Ovary (tissue), 9 donors: Measurements from ENCODE around the gene ODF2L. TPM values are rescaled to one million over a fixed set of nuclear protein-coding genes. Genes with fewer than 3 reads are reported as not detected.
A peak's percentile ranks its signal among the peaks of the same experiment; 100 is the strongest.

Experiments used
- DNase-seq, 5 donors: peaks; one replicate each; pipeline ENCODE4 v3.0.0-alpha.2; 2019 to 2020
- H3K27ac ChIP-seq, 2 donors: fragments of 200-600 bp; one replicate each; pipeline versions ENCODE4 v1.5.1 to v1.8.0; 2019 to 2022
- H3K27me3 ChIP-seq: fragments of 200-600 bp; one replicate; pipeline ENCODE4 v1.8.0; 2022
- H3K36me3 ChIP-seq: fragments of 200-600 bp; sonication (generic); one replicate; pipeline ENCODE4 v1.5.1; 2019
- H3K4me1 ChIP-seq: one replicate; pipeline ENCODE4 v1.8.1; 2013; ENCODE audit warnings: mild to moderate bottlenecking, moderate library complexity; ENCODE audit not compliant: insufficient read depth
- H3K4me3 ChIP-seq: fragments of 200-600 bp; sonication (generic); one replicate; pipeline ENCODE4 v1.5.1; 2017
- H3K9me3 ChIP-seq, 2 donors: fragments of 200-600 bp in 1 of 2; sonication (generic) in 1 of 2; one replicate each; pipeline versions ENCODE4 v1.5.1 to v1.8.1; 2013 to 2019; ENCODE audit warnings: mild to moderate bottlenecking in 1 of 2, moderate library complexity in 1 of 2
- CTCF ChIP-seq, 3 donors: fragments of 450-650 bp in 2 of 3; fragments of 200-600 bp in 1 of 3; IDR thresholded peaks; one replicate each; pipeline versions ENCODE4 v1.5.1 to v1.8.0; 2016 to 2022; ENCODE audit warnings: antibody characterized with exemption in 3 of 3, mild to moderate bottlenecking in 1 of 3
- EP300 ChIP-seq: sonication (generic); formaldehyde crosslinking; IDR thresholded peaks from one replicate; pipeline ENCODE4 v1.6.1; 2017; ENCODE audit warnings: antibody characterized with exemption
- POLR2A ChIP-seq: fragments of 450-650 bp; IDR thresholded peaks from one replicate; pipeline ENCODE4 v1.6.1; 2017; ENCODE audit warnings: antibody characterized with exemption, mild to moderate bottlenecking, moderate library complexity
- WGBS, 3 donors: extraction: QIAGEN DNeasy Blood & Tissue Kit in 1 of 3; methylation state at CpG; one replicate each; pipeline versions ENCODE4 v1.1.5 to v1.1.7; 2013 to 2017; 5-methylcytosine and 5-hydroxymethylcytosine counted together
- intact Hi-C, 4 donors: fragments of 100-400 bp; cut with DNase I; formaldehyde crosslinking; loops; one replicate each; pipeline versions ENCODE4 v1.11.0 to v1.15.1; 2022 to 2023
- polyA plus RNA-seq, 2 donors: library from polyadenylated mRNA; stranded (reverse); fragments of 200-250 nt in 1 of 2; fragments of 350-450 nt in 1 of 2; fragmentation: Illumina TruSeq in 1 of 2; extraction: RNeasy Lipid Tissue Mini Kit (QIAGEN cat#74804) in 1 of 2; gene quantifications; one replicate each; pipeline ENCODE4 v1.2.3, GENCODE V29; 2013 to 2014
- total RNA-seq, 7 donors: library from RNA; depleted of rRNA in 2 of 7; stranded (reverse); fragments of >200 nt in 2 of 7; fragmentation: NEBNext Ultra II Directional in 3 of 7; extraction: Animal tissue kit (Norgen Biotek cat#: 25700) in 3 of 7; gene quantifications; one replicate each; pipeline versions ENCODE4 v1.1.0 to v1.2.4, GENCODE V29; 2016 to 2023
- donor health status: DM: no; HTN: no; CAD: no; lungs with moderate emphysema.
- donor health status: DM: no; HTN: no; CAD: no.
- donor health status: Bipolar disorder and iron deficiency.
- donor health status: DM: yes; HTN: yes; CAD: no.
- donor health status: DM: no; HTN: no; CAD: no.
- donor health status: DM: yes; HTN: yes; CAD: no.

The ODF2L gene
- total and polyA plus RNA-seq, 9 donors, result 13.5 to 46.6 (median 31.3) TPM

GRCh38 chr1:86419277-86419903 lies 23.3 kb upstream of the ODF2L start:
- no peak for TF ChIP-seq POLR2A
- TF ChIP-seq EP300, result no peak
- TF ChIP-seq CTCF (IDR thresholded peaks at IDR 0.05), result no peak
- peak in 1 of 5 donors; percentile 23 for DNase-seq
- Histone ChIP-seq H3K27ac (no peak overlapping the region), H3K9me3 (no peaks in the 10 kb centered on the region), H3K36me3 (no peaks in the 10 kb centered on the region), H3K4me1 (no peaks in the 10 kb centered on the region), H3K4me3 (no peak overlapping the region), H3K27me3 (no peaks in the 10 kb centered on the region)
- intact Hi-C loops, result no loop called here
- 55 to 66% (median 64%) methylated on average over 4 of the region's 4 CpGs for WGBS, 3 donors

GRCh38 chr1:86416343-86416742 lies 20.2 kb upstream of the ODF2L start:
- H3K9me3 ChIP-seq, result no peaks in the 10 kb centered on the region
- H3K4me3 ChIP-seq, result no peak overlapping the region
- TF ChIP-seq EP300 (no peak), POLR2A (no peak), CTCF (IDR thresholded peaks at IDR 0.05) (no peak)
- no peak overlapping the region for H3K27ac ChIP-seq
- H3K4me1 ChIP-seq, result no peaks in the 10 kb centered on the region
- DNase-seq, result no peak
- WGBS, 3 donors, result 84 to 90% (median 85%) methylated on average over 6 of the region's 6 CpGs
- H3K27me3 ChIP-seq, result no peaks in the 10 kb centered on the region
- intact Hi-C loops, result no loop called here
- H3K36me3 ChIP-seq, result no peaks in the 10 kb centered on the region

GRCh38 chr1:86410879-86411278 lies 14.8 kb upstream of the ODF2L start:
- Histone ChIP-seq H3K4me3 (no peak overlapping the region), H3K27me3 (no peaks in the 10 kb centered on the region), H3K27ac (no peak overlapping the region), H3K9me3 (no peaks in the 10 kb centered on the region), H3K4me1 (no peaks in the 10 kb centered on the region), H3K36me3 (no peaks in the 10 kb centered on the region)
- WGBS, 3 donors, result 92 to 98% (median 98%) methylated on average over 4 of the region's 4 CpGs
- DNase-seq, result no peak
- TF ChIP-seq POLR2A (no peak), CTCF (IDR thresholded peaks at IDR 0.05) (no peak), EP300 (no peak)
- intact Hi-C loops, result no loop called here

GRCh38 chr1:86409416-86410021 lies 13.4 kb upstream of the ODF2L start:
- WGBS, 3 donors, result 89 to 91% (median 90%) methylated on average over 6 of the region's 6 CpGs
- no peak for DNase-seq
- intact Hi-C loops, result no loop called here
- no peak overlapping the region for H3K27ac ChIP-seq
- H3K4me3 ChIP-seq, result no peak overlapping the region
- no peaks in the 10 kb centered on the region for H3K9me3 ChIP-seq
- no peaks in the 10 kb centered on the region for H3K27me3 ChIP-seq
- no peak for TF ChIP-seq CTCF (IDR thresholded peaks at IDR 0.05)
- TF ChIP-seq POLR2A, result no peak
- no peak for TF ChIP-seq EP300
- H3K4me1 ChIP-seq, result no peaks in the 10 kb centered on the region
- H3K36me3 ChIP-seq, result no peaks in the 10 kb centered on the region
